SW 1271 (cell line): ENCODE measurements around the gene RNF145.

Source experiments
- DNase-seq, 2 experiments: peaks; one replicate each; lab custom pipeline; 2025; lab: John Stamatoyannopoulos, UW

The RNF145 gene

DNA sequence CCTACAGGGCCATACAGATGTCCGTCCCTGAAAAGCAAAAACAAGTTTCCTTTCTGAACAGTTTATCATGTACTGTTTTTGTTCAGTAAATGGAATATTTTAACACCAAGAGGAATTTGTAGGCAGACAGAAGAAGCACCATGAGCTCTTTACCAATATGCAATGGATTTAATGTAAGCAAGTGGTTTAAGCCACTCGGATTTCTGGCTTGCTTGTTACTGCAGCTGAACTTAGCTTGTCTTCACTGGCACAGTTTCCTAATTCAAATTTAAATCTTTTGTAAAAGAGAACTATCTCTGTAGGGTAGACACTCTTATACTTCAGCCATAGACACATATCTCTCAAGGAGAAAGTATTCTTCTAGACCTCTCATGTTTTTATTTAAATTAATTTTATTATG is 96.9 kb downstream of the RNF145 start:
- DNase-seq = no peak
